SK-N-SH (cell line): ENCODE measurements around the gene FAM180B. TPM values are rescaled to one million over a fixed set of nuclear protein-coding genes. Genes with fewer than 3 reads are reported as not detected.

Experiments used
- CTCF ChIA-PET: fragments of 300-600, 350-600 bp; formaldehyde crosslinking; extraction: SDS; loops from one replicate; lab custom pipeline; 2021; lab: Yijun Ruan, JAX
- POLR2A ChIA-PET: fragments of 350-600 bp; sonication (Branson Sonifier 250); formaldehyde crosslinking; extraction: SDS; loops from one replicate; lab custom pipeline; 2020; ENCODE audit warnings: antibody characterized with exemption, inconsistent platforms; lab: Yijun Ruan, JAX
- DNase-seq: peaks from one replicate; pipeline ENCODE4 v3.0.0; 2012
- H2AFZ ChIP-seq: fragments of 200-600 bp; sonication (generic); 2 replicates; pipeline ENCODE4 v1.8.1; 2016; ENCODE audit warnings: antibody characterized with exemption, mild to moderate bottlenecking, low read depth
- H3F3A ChIP-seq: fragments of 200-600 bp; sonication (generic); replicated peaks from 2 replicates; pipeline ENCODE3; 2016; ENCODE audit warnings: antibody characterized with exemption, mild to moderate bottlenecking; ENCODE audit not compliant: insufficient read depth
- H3K27ac ChIP-seq, 2 experiments: fragments of 200-500 bp in 1 of 2; fragments of 200-600 bp in 1 of 2; sonication (Bioruptor generic) in 1 of 2; sonication (generic), shearing (Covaris generic) in 1 of 2; 2 replicates each; pipeline versions ENCODE4 v1.5.1 to v1.6.1; 2014 to 2016; ENCODE audit warnings: low read depth in 2 of 2, inconsistent platforms in 1 of 2, low read length in 1 of 2, mild to moderate bottlenecking in 1 of 2, mixed read lengths in 1 of 2
- H3K27me3 ChIP-seq: fragments of 200-600 bp; sonication (generic), shearing (Covaris generic); 2 replicates; pipeline ENCODE4 v1.6.1; 2016; ENCODE audit warnings: mixed run types; ENCODE audit not compliant: insufficient read depth
- H3K36me3 ChIP-seq, 2 experiments: fragments of 200-500 bp in 1 of 2; fragments of 200-600 bp in 1 of 2; sonication (Bioruptor generic) in 1 of 2; sonication (generic) in 1 of 2; replicated peaks in 1 of 2; 2 replicates each; pipeline versions ENCODE3 to v1.5.1; 2014 to 2016; ENCODE audit warnings: low read length in 1 of 2, mild to moderate bottlenecking in 1 of 2; ENCODE audit not compliant: insufficient read depth in 2 of 2, control insufficient read depth in 1 of 2
- H3K4me1 ChIP-seq, 2 experiments: fragments of 200-500 bp in 1 of 2; fragments of 200-600 bp in 1 of 2; sonication (Bioruptor generic) in 1 of 2; sonication (generic), shearing (Covaris generic) in 1 of 2; 2 replicates each; pipeline versions ENCODE4 v1.5.1 to v1.6.1; 2014 to 2016; ENCODE audit warnings: low read depth in 1 of 2, low read length in 1 of 2, mixed run types in 1 of 2; ENCODE audit not compliant: insufficient read depth in 2 of 2, control insufficient read depth in 1 of 2
- H3K4me2 ChIP-seq: fragments of 200-600 bp; sonication (generic), shearing (Covaris generic); 2 replicates; pipeline ENCODE4 v1.6.1; 2017; ENCODE audit warnings: mixed run types
- H3K4me3 ChIP-seq, 2 experiments: fragments of 200-500 bp in 1 of 2; fragments of 200-600 bp in 1 of 2; sonication (Bioruptor generic) in 1 of 2; sonication (generic), shearing (Covaris generic) in 1 of 2; 2 replicates each; pipeline versions ENCODE4 v1.5.1 to v1.8.1; 2014 to 2016; ENCODE audit warnings: low read depth in 2 of 2, inconsistent platforms in 1 of 2, low read length in 1 of 2, mild to moderate bottlenecking in 1 of 2, mixed read lengths in 1 of 2, moderate library complexity in 1 of 2
- H3K79me2 ChIP-seq: fragments of 200-600 bp; sonication (generic); 2 replicates; pipeline ENCODE4 v1.8.1; 2017; ENCODE audit warnings: mild to moderate bottlenecking; ENCODE audit not compliant: insufficient read depth
- H3K9ac ChIP-seq: fragments of 200-600 bp; sonication (generic); 2 replicates; pipeline ENCODE4 v1.6.1; 2017; ENCODE audit warnings: mixed run types
- H3K9me2 ChIP-seq: fragments of 200-600 bp; sonication (generic); 2 replicates; pipeline ENCODE4 v1.6.1; 2017; ENCODE audit warnings: mixed run types
- H3K9me3 ChIP-seq: fragments of 200-600 bp; sonication (generic); 2 replicates; pipeline ENCODE4 v1.6.1; 2017; ENCODE audit warnings: mixed run types, mild to moderate bottlenecking, moderate library complexity
- H4K20me1 ChIP-seq: fragments of 200-600 bp; sonication (generic); 2 replicates; pipeline ENCODE4 v1.6.1; 2017; ENCODE audit warnings: mild to moderate bottlenecking, mixed run types; ENCODE audit not compliant: insufficient read depth
- CHD2 ChIP-seq: fragments of 150-350 bp; IDR thresholded peaks from 2 replicates; pipeline ENCODE4 v1.6.1; 2018; ENCODE audit warnings: low read length; ENCODE audit not compliant: partially characterized antibody
- CTCF ChIP-seq: fragments of 200-600 bp; sonication (generic); IDR thresholded peaks from 2 replicates; pipeline ENCODE4 v1.6.1; 2017; ENCODE audit warnings: antibody characterized with exemption, mild to moderate bottlenecking, moderate library complexity
- ELF1 ChIP-seq: IDR thresholded peaks from 2 replicates; pipeline ENCODE4 v1.4.0; 2012
- EZH2phosphoT487 ChIP-seq: fragments of 200-600 bp; sonication (generic); IDR thresholded peaks from 2 replicates; pipeline ENCODE4 v1.6.1; 2017; ENCODE audit warnings: low read depth, mixed run types, mild to moderate bottlenecking, antibody characterized with exemption, moderate library complexity, borderline replicate concordance
- FOSL2 ChIP-seq: IDR thresholded peaks from 2 replicates; pipeline ENCODE4 v1.4.0; 2012; ENCODE audit warnings: low read depth, mild to moderate bottlenecking, moderate library complexity, borderline replicate concordance
- FOXJ3 ChIP-seq: sonication (generic); formaldehyde crosslinking; IDR thresholded peaks from 2 replicates; pipeline ENCODE4 v1.5.1; 2020; ENCODE audit warnings: mild to moderate bottlenecking, missing genetic modification reagents
- GABPA ChIP-seq: IDR thresholded peaks from 2 replicates; pipeline ENCODE4 v1.4.0; 2012; ENCODE audit warnings: low read depth, mild to moderate bottlenecking
- JUND ChIP-seq: IDR thresholded peaks from 2 replicates; pipeline ENCODE4 v1.4.0; 2012
- MAX ChIP-seq: IDR thresholded peaks from 2 replicates; pipeline ENCODE4 v1.4.0; 2012; ENCODE audit warnings: low read depth
- NFIC ChIP-seq: IDR thresholded peaks from 2 replicates; pipeline ENCODE4 v1.4.0; 2012; ENCODE audit warnings: borderline replicate concordance
- PBX3 ChIP-seq: IDR thresholded peaks from 2 replicates; pipeline ENCODE4; 2012
- POLR2AphosphoS5 ChIP-seq: IDR thresholded peaks from 2 replicates; pipeline ENCODE4 v1.6.1; 2012; ENCODE audit warnings: low read depth, low read length
- REST ChIP-seq: IDR thresholded peaks from 2 replicates; pipeline ENCODE4 v1.6.1; 2012; ENCODE audit warnings: mild to moderate bottlenecking, low read depth, low read length, moderate library complexity
- RFX5 ChIP-seq: IDR thresholded peaks from 2 replicates; pipeline ENCODE4 v1.6.1; 2012; ENCODE audit warnings: mild to moderate bottlenecking, improper control_type of control experiment, low read length
- SIN3A ChIP-seq: IDR thresholded peaks from 2 replicates; pipeline ENCODE4 v1.6.1; 2012; ENCODE audit warnings: low read depth, mild to moderate bottlenecking, low read length, moderate library complexity, borderline replicate concordance
- SMC3 ChIP-seq: IDR thresholded peaks from 2 replicates; pipeline ENCODE4 v1.6.1; 2012; ENCODE audit warnings: low read depth, low read length, improper control_type of control experiment
- TCF12 ChIP-seq: IDR thresholded peaks from 2 replicates; pipeline ENCODE4 v1.4.0; 2012
- USF1 ChIP-seq: IDR thresholded peaks from 2 replicates; pipeline ENCODE4 v1.4.0; 2012; ENCODE audit warnings: low read depth, borderline replicate concordance
- USF2 ChIP-seq: fragments of 150-350 bp; IDR thresholded peaks from 2 replicates; pipeline ENCODE4 v1.6.1; 2017; ENCODE audit warnings: antibody characterized with exemption, low read length, low read depth, borderline replicate concordance
- WGBS: methylation state at CpG from one replicate; pipeline ENCODE4 v1.1.6; 2017; ENCODE audit warnings: low lambda C conversion rate; 5-methylcytosine and 5-hydroxymethylcytosine counted together
- polyA plus RNA-seq, 3 experiments: library from polyadenylated mRNA; depleted of rRNA; stranded (reverse); fragments of >200 nt; gene quantifications; 2 replicates each; pipeline ENCODE4 v1.2.3, GENCODE V29; 2012

Gene FAM180B
- polyA plus RNA-seq, 1 of the 3 experiments (the other 2 are of a cell fraction) = not detected

GRCh38 chr11:47606731-47607130 lies 20.3 kb downstream of the FAM180B start (continued):
- no peak for TF ChIP-seq REST

- CTCF ChIA-PET = interaction anchor here (1.4 to 2.6 kb wide), 5 partner anchors 9 to 233 kb away, joined by 3 to 18 read pairs (median 4); partner anchors contain the start of genes C1QTNF4 and CELF1
- no peak overlapping the region for H3K4me3 ChIP-seq
- TF ChIP-seq FOXJ3 (no peak), SMC3 (no peak), SIN3A (no peak), USF1 (no peak), EZH2phosphoT487 (no peak), GABPA (no peak), JUND (no peak), PBX3 (peak; percentile 34; the same call in 1 of the 2 replicates), CTCF (no peak), USF2 (no peak), CHD2 (no peak), POLR2AphosphoS5 (no peak), REST (peak; percentile 43; the same call in 1 of the 2 replicates), RFX5 (no peak), FOSL2 (no peak), ELF1 (no peak), TCF12 (peak; percentile 81), MAX (no peak), NFIC (no peak)
These were observed 20.9 kb downstream of the FAM180B start for GRCh38 chr11:47607380-47607779.

More at GRCh38 chr11:47607380-47607779, 20.9 kb downstream of the FAM180B start:
- Histone ChIP-seq H3K9ac (no peak overlapping the region), H3K36me3 (no peaks in the 10 kb centered on the region), H3K79me2 (no peaks in the 10 kb centered on the region), H3K9me2 (no peaks in the 10 kb centered on the region), H3F3A (peaks cover 5% of the 10 kb centered on the region), H3K4me2 (peak overlapping the region; percentile 13; the same call in 1 of the 2 replicates), H3K4me1 (peaks cover 10 to 20% of the 10 kb centered on the region in 2 experiments; a peak in 1 of 4 replicates), H3K27ac (peak overlapping the region; percentile 41 to 68; a peak in 3 of 4 replicates), H3K9me3 (no peaks in the 10 kb centered on the region), H2AFZ (no peak overlapping the region), H4K20me1 (no peaks in the 10 kb centered on the region), H3K27me3 (no peaks in the 10 kb centered on the region)
- POLR2A ChIA-PET = interaction anchor here (0.6 to 1.7 kb wide), 5 partner anchors 12 to 108 kb away, joined by 3 to 7 read pairs (median 3); partner anchors contain the start of genes AGBL2, KBTBD4 and NDUFS3
- no peak for DNase-seq
- WGBS = 50% methylated on average over 6 of the region's 7 CpGs
